NCI-H2196 treated with DMSO at 0.1 percent for 48 hours (cell line): ENCODE results near the gene PIK3R2.
"Not testable (repeated sequence)": the region's sequence is repeated elsewhere in the genome, so short reads cannot be mapped to it uniquely, and the experiment has no call there.

ENCODE experiments used
- DNase-seq: peaks from one replicate; lab custom pipeline; 2025; ENCODE audit not compliant: unreplicated experiment; lab: John Stamatoyannopoulos, UW

Gene PIK3R2

GRCh38 chr19:18152442-18152816 lies 534 bp upstream of the PIK3R2 start:
- peak; percentile 91 for DNase-seq

- no peak for DNase-seq
These were observed 682 bp downstream of the PIK3R2 start for GRCh38 chr19:18153556-18154134.

- DNase-seq, result no peak
These were observed 2.4 kb downstream of the PIK3R2 start for GRCh38 chr19:18155095-18156087.

- no peak for DNase-seq
These were observed 3.3 kb downstream of the PIK3R2 start for GRCh38 chr19:18156268-18156667.

- peak; percentile 93 for DNase-seq
These were observed 4.0 kb downstream of the PIK3R2 start for GRCh38 chr19:18156841-18157464.

GRCh38 chr19:18157465-18158063 lies 4.6 kb downstream of the PIK3R2 start:
- DNase-seq, result peak; percentile 89

GRCh38 chr19:18158467-18158866 lies 5.5 kb downstream of the PIK3R2 start:
- no peak for DNase-seq

GRCh38 chr19:18159059-18159616 lies 6.2 kb downstream of the PIK3R2 start:
- DNase-seq, result not testable (repeated sequence)

GRCh38 chr19:18159810-18160209 lies 6.8 kb downstream of the PIK3R2 start:
- DNase-seq, result no peak

GRCh38 chr19:18160493-18160970 lies 7.6 kb downstream of the PIK3R2 start:
- no peak for DNase-seq

- DNase-seq, result peak; percentile 42
These were observed 8.1 kb downstream of the PIK3R2 start for GRCh38 chr19:18160971-18161635.

GRCh38 chr19:18161636-18162002 lies 8.7 kb downstream of the PIK3R2 start:
- DNase-seq, result no peak

- DNase-seq, result no peak
These were observed 11.1 kb downstream of the PIK3R2 start for GRCh38 chr19:18164072-18164471.

- no peak for DNase-seq
These were observed 13.0 kb downstream of the PIK3R2 start for GRCh38 chr19:18165794-18166544.

GRCh38 chr19:18167011-18167410 lies 14.0 kb downstream of the PIK3R2 start:
- no peak for DNase-seq

- no peak for DNase-seq
These were observed 15.1 kb downstream of the PIK3R2 start for GRCh38 chr19:18167975-18168645.

- DNase-seq, result no peak
These were observed 15.9 kb downstream of the PIK3R2 start for GRCh38 chr19:18168673-18169381.

- DNase-seq, result no peak
These were observed 17.8 kb downstream of the PIK3R2 start for GRCh38 chr19:18170714-18171255.
